ENCODE measurements around the gene USP48.
"Not testable (repeated sequence)": the region's sequence is repeated elsewhere in the genome, so short reads cannot be mapped to it uniquely, and the experiment has no call there.

Gene USP48

DNA sequence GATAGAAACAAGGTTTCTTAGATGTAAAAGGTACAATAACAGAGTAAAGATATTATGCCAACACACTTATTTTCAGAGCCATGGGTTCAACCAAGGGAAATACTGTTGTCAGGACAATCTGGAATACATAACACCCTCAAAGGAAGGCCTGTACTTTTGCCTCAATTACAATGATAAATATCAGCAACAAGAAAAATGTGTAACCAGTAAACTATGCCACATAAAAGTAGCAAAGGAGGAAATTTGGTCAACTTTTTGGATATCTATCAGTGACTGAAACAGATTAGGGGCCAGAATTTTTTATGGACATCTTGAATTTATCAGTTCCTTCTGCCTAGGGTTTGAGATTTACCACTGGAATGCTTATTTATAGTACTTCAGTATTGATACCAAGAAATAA is 89.2 kb downstream of the USP48 start:
- no peak for DNase-seq

- no peak for DNase-seq
Observed at GRCh38 chr1:21691739-21692138, 91.2 kb downstream of the USP48 start.

DNA sequence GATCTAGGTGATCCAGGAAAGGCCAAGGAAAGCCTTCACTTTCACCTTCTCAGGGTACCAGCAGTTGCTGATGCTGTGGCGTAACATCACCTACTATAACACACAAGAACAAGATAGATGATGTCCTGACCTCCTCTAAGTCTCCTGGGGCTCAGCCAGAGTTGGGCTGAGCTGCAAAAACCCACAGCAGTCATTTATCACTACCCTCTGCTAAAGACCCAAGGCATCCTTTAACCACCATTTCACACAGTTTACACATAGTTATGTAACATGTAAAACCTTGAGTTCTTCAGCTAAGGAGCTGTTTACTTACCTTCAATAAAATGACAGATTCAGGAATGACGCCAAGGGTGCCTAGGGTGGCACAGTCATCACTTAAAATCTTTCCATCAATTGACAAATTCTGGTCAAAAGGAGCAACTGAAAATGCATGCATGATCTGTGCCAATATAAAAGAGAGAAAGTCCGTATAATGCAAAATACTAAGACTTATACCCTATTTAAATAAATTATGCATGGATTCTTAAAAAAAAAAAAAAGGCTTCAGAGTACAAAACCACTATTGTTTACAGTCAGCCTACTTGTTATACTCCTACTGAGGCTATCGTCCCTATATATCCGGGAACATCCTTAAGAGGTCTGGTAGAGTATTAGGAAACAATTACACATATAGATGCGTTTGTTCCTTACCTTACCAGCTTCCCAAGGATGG is 93.1 kb downstream of the USP48 start:
- DNase-seq: no peak

- no peak for DNase-seq
Observed at GRCh38 chr1:21687081-21687529, 95.8 kb downstream of the USP48 start.

DNA sequence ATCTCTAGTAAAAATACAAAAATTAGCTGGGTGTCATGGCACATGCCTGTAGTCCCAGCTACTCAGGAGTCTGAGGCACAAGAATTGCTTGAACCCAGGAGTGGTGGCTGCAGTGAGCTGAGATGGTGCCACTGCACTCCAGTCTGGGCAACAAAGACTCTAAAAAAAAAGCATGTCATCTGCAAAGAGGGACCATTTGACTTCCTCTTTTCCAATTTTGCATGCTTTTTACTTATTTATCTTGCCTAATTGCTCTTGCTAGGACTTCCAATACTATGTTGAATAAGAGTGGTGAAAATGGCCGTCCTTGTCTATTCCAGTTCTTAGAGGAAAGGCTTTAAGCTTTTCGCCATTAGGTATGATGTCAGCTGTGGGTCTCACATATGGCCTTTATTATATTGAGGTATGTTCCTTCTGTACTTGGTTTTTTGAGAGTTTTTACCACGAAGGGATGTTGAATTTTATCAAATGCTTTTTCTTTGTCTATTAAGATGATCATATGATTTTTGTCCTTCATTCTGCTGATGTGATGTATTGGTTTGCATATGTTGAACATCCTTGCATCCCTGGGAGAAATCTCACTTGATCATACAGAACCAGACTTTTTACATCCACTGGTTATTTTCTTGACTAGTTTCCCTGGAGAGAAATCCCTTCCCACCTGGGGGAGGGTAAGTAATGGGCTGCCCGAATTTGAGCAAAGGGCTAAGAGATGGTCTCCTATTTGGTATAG is 96.8 kb downstream of the USP48 start:
- no peak for DNase-seq

- no peak for DNase-seq
Observed at GRCh38 chr1:21681426-21681825, 101.5 kb downstream of the USP48 start.

- DNase-seq: no peak
Observed at GRCh38 chr1:21680918-21681317, 102.0 kb downstream of the USP48 start.

DNA sequence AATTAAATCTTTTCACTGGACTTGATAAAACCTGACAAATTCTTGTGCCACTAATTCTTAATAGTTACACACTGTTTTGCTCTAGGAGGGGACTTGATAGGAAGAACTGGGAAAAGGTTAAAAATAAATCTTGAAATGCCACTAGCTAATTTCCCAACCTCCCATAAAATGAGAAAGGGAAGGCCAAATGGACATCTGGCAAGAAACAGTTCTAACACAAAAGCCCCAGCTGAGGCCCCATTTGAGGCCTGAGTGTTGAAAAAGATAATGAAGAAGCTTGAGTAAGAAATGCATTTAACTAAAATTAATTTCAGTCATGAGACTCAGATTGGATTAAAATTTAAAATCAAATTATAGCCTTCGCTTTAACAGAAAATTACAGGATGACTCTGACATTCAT is 102.6 kb downstream of the USP48 start:
- DNase-seq: no peak

DNA sequence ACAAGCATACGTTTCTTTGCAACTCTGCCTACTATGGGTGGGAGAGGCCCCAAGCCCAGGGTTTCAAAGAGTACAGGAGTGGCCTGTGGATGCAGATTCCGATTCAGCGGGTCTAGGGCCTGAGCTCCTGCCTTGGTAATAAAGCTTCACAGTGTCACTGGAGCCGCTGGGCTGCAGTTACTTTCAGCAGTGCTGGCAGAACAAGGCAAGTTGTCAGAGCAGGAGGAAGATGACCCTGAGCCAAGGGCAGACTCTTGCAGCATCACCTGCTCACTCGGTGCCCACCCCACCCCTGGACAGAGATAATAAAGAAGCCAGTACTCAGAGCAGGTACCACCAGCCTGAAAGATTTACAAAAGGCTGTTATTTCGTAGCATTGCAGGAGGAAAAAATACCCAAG is 105.8 kb downstream of the USP48 start:
- DNase-seq: no peak

- no peak for DNase-seq
Observed at GRCh38 chr1:21674957-21675356, 108.0 kb downstream of the USP48 start.

DNA sequence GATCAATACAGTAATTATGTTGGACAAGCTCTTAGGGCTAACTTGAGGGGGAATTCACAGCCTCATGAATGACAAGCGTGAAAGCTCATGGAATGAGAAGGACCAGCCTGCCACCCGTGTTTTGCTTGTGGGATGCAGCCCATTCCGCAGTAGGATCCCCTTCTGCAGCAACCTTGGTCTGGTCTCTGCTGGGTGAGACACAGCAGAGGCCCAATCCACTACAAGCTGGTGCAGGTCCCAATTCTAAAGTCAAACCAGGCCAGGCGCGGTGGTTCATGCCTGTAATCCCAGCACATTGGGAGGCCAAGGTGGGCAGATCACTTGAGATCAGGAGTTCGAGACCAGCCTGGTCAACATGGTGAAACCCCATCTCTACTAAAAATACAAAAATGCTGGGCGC is 109.1 kb downstream of the USP48 start:
- not testable (repeated sequence) for DNase-seq

DNA sequence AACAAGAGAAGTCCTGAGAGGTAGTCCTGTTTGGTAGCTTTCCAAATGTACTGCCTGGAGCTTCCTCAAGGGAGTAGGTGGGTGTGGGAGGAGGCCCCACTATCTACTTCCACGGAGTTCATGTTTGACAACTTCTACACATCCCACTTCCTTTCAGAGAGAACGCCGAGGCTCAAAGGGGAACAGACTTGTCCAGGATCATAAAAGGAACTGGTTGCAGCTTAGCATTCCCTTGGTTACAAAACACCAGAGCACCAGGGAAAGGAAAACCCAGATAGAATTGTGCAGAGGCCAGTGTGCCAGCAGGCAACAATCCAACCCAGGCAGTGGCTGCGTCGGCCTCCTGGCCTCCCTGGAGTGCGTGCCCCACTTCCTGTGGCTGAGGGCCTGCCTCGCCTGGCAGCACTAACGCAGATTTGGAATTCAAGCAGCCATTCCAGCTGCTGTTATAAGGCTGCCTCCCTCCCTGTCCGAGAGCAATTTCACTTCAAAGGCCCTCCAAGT is 109.6 kb downstream of the USP48 start:
- no peak for DNase-seq

- no peak for DNase-seq
Observed at GRCh38 chr1:21672478-21673276, 110.3 kb downstream of the USP48 start.

GRCh38 chr1:21671915-21672314 is 111.0 kb downstream of the USP48 start:
- no peak for DNase-seq

DNA sequence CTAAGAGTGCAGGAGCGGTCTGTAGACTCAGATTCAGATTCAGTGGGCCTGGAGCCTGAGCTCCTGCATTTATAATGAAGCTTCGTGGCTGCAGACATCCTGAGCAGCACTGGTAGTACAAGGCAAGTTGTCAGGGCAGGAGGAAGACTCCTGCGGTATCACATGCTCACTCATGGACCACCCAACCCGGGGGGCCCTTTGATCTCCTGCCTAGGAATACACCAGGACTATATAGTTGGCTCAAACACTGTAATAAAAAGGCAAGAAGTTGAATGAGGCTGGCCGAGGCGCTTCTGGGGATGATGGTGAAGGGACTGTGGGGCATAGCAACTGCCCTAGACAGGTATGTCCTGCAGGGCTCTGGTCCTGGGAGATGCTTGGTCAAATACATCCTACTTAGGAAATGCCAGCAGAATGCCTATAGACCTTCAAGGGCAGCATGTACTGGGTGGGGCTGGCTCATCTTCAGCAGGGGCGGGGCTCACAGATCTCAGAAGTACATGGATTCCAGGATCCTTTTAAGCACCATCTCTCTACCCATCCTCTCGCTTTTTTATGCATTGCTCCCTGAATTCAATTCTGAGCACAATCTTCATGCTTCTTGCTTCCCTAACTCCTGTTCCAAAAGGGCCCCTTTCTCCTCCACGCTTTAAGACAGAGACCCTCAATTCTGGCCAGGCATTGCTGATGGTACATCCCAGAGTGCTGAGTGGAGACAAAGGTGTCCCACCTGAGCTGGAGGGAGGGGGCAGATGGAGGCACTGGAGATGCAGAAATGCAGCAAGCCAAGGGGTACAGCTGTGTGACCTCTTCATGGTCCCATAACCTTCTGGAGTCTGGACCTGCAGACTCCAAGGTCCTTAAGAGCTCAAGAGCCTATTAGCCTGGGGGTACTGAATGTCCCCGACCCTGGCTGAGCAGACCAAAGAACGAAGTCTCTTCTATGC is 111.7 kb downstream of the USP48 start:
- no peak for DNase-seq

DNA sequence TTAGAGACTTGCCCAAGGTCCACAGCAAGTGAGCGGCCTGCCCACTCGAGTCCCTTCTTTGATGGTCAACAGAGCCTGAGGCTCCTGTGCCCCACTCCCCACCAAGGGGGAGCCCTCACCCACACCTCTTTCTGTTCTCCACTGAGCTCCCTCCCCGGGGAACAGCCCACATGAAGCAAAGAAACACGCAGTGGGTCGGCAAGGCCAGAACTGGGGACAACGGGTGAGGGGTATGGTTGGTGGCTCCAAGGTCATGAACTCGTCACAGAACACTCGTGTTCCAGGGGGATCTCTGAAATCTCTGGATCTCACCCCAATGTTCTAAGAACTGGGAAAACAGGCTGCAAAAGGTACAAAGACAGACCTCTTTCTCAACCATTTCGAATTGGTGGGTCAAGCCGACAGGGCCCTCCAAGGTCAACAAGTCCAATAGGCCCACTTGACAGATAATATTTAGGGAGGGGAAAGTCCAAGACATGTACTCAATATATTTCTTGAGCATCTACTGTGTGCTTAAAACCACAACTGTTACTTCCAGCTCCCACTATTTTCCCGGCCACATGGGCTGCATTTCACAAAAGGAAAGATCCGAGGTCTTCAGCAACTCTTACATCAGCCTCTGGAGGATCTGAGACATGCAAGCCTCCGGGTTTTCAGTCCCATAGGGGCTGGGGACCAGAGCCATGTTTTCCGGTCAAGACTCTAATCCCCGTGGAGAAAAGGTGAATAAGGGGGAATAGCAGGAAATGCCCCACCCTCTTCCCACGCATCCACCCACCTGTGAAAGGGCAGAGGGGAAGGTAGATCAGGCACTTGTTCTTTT is 112.7 kb downstream of the USP48 start:
- no peak for DNase-seq

GRCh38 chr1:21669258-21670058 is 113.5 kb downstream of the USP48 start, which contains the start of gene RAP1GAP:
Gene RAP1GAP, minus strand, starts transcription at chr1:21669357. Its CDS starts 49,325 bp downstream, at chr1:21620032.
- no peak for DNase-seq

DNA sequence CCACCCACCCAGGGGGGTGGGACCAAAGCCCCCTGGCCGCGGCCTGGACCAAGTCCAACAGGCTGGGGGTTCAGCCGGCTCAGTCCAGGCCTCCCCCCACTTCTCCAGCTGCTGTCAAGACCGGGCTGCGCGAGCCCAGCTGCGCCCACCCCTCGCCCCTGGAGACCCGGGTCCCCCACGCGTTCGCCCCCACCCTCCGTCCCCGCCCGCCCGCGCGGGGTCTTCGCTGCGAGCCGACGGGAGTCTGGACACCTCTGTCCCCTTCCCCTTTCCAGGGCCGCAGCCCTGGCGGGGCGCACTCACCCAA is 114.0 kb downstream of the USP48 start:
- no peak for DNase-seq

GRCh38 chr1:21668232-21668950 is 114.6 kb downstream of the USP48 start:
- DNase-seq: no peak

All from SW 1271 (cell line).